Fibroblast of pulmonary artery (primary cell): Measurements from ENCODE around the gene ST6GALNAC4.

ENCODE experiments used
- DNase-seq: peaks from one replicate; pipeline ENCODE4 v3.0.0-alpha.2; 2010; ENCODE audit warnings: low read depth
- H3K4me3 ChIP-seq: replicated peaks from 2 replicates; pipeline ENCODE4 v1.5.1; 2011; ENCODE audit warnings: low read depth, mild to moderate bottlenecking, control low read depth, low read length, moderate library complexity
- TF ChIP-seq, protein P1 (sequence below): IDR thresholded peaks from 2 replicates; pipeline ENCODE4 v1.5.1; 2011; ENCODE audit warnings: mild to moderate bottlenecking, control low read depth, low read length, inconsistent platforms; ENCODE audit errors: missing control alignments

ST6GALNAC4 gene

DNA sequence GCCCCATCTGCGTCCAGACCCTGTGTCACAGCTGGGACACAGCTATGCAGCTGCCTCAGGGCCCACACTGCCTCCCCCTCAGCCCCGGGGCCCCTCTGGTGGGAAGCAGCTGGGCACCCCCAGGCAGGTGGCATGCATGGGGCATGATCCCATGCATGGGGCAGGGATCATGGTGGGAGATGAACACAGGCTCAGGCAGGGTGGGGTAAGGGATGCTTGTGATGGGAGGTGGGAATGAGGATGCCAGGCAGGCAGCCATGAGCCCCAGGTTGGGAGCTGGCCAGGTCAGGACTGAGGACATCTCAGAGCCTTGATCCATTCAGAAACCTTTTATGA is 44.3 kb upstream of the ST6GALNAC4 start:
- no peak for DNase-seq
- TF ChIP-seq, protein P1, sequence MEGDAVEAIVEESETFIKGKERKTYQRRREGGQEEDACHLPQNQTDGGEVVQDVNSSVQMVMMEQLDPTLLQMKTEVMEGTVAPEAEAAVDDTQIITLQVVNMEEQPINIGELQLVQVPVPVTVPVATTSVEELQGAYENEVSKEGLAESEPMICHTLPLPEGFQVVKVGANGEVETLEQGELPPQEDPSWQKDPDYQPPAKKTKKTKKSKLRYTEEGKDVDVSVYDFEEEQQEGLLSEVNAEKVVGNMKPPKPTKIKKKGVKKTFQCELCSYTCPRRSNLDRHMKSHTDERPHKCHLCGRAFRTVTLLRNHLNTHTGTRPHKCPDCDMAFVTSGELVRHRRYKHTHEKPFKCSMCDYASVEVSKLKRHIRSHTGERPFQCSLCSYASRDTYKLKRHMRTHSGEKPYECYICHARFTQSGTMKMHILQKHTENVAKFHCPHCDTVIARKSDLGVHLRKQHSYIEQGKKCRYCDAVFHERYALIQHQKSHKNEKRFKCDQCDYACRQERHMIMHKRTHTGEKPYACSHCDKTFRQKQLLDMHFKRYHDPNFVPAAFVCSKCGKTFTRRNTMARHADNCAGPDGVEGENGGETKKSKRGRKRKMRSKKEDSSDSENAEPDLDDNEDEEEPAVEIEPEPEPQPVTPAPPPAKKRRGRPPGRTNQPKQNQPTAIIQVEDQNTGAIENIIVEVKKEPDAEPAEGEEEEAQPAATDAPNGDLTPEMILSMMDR = no peak
- no peak overlapping the region for H3K4me3 ChIP-seq

DNA sequence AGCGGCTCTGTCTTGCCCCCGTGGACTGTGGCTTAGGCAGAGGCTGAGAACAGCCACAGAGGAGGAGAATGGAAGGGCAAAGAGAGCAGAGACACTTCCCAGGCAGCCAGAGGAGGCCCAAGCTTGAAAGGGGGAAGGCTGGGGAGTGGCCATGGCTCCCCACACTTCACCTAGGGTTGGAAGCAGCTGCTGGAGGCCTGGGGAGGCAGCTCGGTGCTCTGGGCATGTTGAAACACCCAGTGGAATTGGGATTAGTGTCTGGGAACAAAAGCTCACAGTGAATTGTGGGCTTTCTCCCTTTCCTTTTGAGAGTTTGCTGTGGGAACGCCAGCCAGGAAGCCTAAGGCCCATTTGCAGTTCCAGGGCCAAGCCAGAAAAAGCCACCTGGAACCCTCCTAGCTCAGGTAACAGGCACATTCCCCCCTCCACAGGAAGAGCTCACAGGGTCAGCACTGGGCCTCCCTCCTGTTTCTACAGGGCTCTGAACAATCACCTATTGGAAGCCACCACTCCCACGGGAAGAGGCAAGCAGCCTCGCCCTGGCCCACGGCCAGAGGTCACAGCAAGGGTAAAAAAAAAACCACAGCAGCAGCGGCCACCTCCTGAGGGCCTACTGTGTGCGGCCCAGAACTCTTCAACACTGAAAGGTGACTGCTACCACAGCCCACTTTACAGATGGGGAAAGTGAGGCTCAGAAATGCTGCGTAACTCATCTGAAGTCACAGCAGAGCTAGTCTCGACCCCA is 43.7 kb upstream of the ST6GALNAC4 start:
- DNase-seq = no peak
- no peak overlapping the region for H3K4me3 ChIP-seq
- TF ChIP-seq, protein P1 = no peak

DNA sequence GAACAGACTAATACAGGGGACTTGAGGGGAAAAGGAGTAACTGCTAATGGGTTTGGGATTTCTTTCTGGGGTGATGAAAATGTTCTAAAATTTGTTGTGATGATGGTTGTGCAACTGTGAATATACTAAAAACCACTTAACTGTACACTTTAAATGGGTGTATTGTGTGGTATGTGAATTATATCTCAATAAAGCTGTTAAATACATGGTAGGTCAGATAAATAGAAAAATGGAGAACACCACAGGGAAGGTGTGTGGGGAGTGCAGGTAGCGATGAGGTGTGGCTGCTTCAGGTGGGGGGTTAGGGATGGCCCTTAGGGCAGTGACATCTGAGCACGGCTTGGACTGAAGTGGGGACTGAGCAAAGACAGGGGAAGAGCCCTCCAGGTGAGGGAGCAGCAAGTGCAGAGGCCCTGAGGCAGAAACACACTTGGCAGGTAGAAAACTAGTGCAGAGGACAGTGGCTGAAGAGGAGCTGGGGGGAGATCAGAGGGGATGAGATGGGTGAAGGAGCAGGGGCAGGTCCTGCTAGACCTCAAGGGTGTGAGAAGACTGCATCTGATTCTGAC is 43.1 kb upstream of the ST6GALNAC4 start:
- no peak for DNase-seq
- TF ChIP-seq, protein P1 = no peak
- H3K4me3 ChIP-seq = no peak overlapping the region

DNA sequence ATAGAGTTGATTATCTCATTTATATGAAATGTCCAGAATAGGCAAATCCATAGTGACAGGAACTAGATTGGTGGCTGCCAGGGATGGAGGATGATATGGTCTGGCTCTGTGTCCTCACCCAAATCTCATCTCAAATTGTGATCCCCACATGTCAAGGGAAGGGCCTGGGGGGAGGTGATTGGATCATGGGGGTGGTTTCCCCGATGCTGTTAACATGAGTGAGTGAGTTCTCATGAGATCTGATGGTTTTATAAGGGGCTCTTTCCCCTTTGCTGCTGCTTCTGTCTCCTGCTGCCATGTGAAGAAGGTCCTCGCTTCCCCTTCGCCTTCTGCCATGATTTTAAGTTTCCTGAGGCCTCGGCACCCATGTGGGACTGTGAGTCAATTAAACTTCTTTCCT is 42.6 kb upstream of the ST6GALNAC4 start:
- TF ChIP-seq, protein P1 = no peak
- DNase-seq = no peak
- no peak overlapping the region for H3K4me3 ChIP-seq

DNA sequence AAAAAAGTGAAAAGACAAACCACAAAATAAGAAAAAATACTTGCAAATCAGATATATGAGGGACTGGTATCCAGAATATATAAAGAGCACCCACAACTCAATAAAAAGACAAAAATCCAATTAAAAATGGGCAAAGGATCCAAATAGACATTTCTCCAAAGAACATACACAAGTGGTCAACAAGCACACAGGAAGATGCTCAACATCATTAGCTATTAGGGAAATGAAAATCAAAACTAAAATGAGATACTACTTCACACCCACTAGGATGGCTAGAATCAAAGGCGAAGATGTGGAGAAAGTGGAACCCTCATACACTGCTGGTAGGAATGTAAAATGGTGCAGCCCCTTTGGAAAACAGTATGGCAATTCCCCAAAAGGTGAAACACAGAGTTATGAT is 41.9 kb upstream of the ST6GALNAC4 start:
- DNase-seq = no peak
- TF ChIP-seq, protein P1 = no peak
- no peak overlapping the region for H3K4me3 ChIP-seq

DNA sequence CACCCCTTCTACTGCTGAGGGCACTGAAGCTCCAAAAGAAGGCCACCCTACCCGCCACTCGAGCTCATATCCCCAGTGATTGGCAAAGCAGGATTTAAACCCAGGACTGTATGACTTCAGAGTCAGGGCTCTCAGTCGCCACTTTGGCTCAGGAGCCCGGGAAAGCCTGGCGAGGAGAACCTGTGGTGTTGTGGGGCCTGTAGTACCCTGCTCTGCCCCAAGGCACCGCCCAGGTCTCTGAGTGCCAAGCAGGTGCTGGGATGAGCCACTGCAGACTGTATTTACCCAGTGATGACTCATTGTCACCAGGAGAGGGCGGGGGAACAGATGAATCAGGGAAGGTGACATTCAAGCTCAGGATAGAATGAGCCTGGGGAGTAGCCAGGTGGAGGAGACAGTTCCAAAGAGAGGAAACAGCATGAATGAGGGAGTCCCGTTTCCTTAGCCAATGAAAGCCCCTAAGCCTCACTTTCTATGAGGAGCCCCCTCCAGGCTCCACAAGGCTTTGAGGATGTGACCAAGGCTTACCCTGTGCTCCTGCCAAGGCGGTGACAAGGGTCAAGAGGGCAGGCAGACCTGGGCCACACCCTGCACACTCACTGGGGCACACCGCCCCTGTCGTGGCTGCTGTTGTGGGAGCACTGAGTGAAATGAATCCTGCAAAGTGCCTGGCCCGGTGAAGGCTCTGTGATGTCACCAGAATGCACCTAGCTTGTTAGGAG is 38.6 kb upstream of the ST6GALNAC4 start:
- TF ChIP-seq, protein P1 = peak; percentile 2
- no peak for DNase-seq
- no peak overlapping the region for H3K4me3 ChIP-seq

DNA sequence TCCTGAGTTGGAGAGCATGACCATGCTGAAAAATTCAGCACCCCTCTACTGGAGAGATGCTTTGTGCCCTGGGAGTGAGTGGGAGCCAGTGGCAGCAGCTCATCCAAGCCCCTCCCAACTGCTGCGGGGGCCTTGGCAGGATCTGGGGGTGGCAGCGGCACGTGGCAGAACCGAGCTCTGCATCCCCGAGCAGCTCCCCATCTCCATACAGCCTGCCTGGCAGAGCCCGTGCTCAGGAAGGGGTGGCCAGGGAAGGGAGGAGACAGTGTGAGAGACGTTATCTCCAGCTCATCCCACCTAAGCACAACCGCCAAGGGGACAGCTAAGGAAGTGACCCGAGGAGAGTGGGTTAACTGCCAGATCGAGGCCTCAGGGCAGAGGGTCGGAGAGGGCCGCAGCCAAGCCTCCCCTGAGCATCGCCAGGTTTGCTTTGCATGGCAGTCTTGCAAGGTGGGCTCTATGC is 38.0 kb upstream of the ST6GALNAC4 start:
- no peak for DNase-seq
- no peak overlapping the region for H3K4me3 ChIP-seq
- TF ChIP-seq, protein P1 = no peak
